ENCODE data around the gene C2CD2L.
"Not testable (repeated sequence)": the region's sequence is repeated elsewhere in the genome, so short reads cannot be mapped to it uniquely, and the experiment has no call there.

The C2CD2L gene

DNA sequence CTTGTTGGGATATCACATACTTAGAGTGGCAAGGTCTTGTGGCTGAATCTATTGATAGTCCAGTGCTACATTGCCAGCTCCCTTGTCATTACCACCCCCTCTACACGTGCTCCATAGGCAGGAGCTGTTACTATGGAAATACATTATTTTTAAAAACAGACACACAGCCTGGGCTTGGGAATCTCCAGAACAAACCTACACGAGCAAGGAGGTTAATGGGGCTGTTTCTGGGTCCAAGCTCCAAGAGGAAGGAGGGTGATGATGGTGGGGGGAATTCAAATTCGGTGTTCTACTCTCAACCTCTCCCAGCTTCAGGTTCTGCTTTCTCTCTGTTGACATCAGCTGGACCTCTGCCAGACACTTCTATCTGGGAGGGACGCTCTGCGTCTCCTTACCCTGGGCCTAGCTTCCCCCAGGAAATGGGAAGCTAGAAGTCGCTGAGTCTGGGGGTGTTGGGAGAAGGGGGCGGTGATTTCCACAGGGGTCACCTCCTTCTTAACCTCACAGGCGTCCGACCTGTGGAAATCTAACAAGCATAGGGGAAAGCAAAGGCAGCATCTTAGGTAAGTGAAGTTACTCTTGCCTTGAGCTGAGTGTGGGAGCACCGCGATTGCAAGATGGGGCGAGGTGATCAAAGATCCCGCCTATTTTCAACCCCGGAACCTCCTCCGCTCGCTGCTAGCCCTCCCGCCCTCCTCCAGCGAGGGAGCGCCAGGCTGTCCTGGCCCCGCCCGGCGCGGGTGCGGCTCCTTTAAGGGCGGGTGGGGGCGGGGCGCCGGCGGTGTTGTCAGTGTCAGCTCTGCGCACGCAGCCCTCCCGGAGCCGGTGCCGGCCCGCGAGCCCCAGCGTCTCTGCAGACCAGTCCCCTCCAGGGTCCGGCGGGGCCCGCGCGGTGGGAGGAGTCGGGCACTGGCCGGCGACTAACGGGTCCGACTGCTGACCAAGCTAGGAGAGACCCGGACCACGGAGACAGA, at the start of gene C2CD2L:
Gene C2CD2L (plus strand): TSS at position 781 of the 974 bp plus-strand sequence. CDS start 398 bp downstream, outside the sequence.
- peak; percentile 67 to 88 (median 78) for DNase-seq (ENCODE audit: low read depth in 4 of 4, low spot score in 1 of 4)

- not testable (repeated sequence) for DNase-seq (ENCODE audit: low read depth in 4 of 4, low spot score in 1 of 4)
Measured at GRCh38 chr11:119059128-119059527, 48.0 kb upstream of the C2CD2L start.

DNA sequence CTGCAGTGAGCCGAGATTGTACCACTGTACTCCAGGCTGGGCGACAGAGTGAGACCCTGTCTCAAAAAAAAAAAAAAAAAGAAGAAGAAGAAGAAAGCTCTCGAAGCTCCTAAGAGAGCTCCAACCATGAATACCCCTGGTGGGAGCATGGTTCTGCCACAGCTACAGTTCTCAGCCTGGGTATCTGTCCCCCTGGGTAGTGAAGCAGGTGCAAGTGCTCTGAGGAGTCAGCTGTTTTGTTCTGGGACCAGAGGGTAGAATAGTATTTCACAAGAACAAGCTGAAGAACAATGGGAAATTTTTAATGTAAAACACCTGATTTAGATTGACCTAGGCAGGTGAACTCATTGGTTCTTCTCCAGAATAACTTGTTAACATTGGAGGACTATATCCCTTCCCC, 45.9 kb upstream of the C2CD2L start:
- no peak for DNase-seq (ENCODE audit: low read depth in 4 of 4, low spot score in 1 of 4)

GRCh38 chr11:119062779-119063178, 44.4 kb upstream of the C2CD2L start:
- DNase-seq (ENCODE audit: low read depth in 4 of 4, low spot score in 1 of 4) = no peak

DNA sequence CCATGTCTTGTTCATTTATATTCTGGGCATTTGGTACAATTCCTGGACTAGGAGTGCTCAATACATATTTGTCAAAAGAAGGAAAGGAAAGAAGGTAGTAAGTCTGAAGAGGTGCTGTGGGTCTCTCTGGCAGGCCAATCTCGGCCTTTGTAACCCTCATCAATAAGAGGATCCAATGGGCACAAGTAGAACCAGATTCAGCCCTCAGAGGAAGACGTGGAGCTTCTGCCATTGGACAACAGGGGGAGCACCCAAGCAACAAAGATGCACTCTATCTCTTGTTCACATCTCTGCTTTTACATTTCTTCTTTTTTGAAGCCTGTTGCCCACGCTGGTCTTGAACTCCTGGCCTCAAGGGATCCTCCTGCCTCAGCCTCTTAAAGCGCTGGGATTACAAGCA, 41.8 kb upstream of the C2CD2L start:
- no peak for DNase-seq (ENCODE audit: low read depth in 4 of 4, low spot score in 1 of 4)

GRCh38 chr11:119067371-119068222, 39.5 kb upstream of the C2CD2L start, which contains the start of gene VPS11:
Gene VPS11 (plus strand): TSS chr11:119067818. CDS start chr11:119067824, 6 bp downstream.
- peak; percentile 93 to 98 (median 96) for DNase-seq (ENCODE audit: low read depth in 4 of 4, low spot score in 1 of 4)

GRCh38 chr11:119077839-119078238, 29.3 kb upstream of the C2CD2L start:
- no peak for DNase-seq (ENCODE audit: low read depth in 4 of 4, low spot score in 1 of 4)

DNA sequence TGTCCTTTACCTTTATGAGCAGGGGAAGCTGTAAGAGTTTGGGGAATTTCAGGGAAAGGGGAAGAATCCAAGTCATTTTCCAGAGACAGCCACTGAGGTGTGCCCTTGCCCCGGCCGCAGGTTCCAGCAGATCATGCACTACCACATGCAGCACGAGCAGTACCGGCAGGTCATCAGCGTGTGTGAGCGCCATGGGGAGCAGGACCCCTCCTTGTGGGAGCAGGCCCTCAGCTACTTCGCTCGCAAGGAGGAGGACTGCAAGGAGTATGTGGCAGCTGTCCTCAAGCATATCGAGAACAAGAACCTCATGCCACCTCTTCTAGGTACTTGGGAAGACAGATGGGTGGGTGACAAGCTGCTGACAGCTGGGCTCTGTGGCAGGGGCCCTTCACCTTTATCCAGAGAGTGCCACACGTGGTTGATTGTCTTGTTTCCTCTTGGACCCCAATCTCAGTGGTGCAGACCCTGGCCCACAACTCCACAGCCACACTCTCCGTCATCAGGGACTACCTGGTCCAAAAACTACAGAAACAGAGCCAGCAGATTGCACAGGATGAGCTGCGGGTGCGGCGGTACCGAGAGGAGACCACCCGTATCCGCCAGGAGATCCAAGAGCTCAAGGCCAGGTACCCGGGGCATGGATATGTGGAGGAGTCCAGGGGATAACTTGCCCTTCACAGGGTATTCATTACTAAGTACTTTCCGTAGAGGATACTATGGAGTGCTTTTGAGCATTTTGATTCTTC, 28.3 kb upstream of the C2CD2L start:
- DNase-seq (ENCODE audit: low read depth in 4 of 4, low spot score in 1 of 4) = no peak

DNA sequence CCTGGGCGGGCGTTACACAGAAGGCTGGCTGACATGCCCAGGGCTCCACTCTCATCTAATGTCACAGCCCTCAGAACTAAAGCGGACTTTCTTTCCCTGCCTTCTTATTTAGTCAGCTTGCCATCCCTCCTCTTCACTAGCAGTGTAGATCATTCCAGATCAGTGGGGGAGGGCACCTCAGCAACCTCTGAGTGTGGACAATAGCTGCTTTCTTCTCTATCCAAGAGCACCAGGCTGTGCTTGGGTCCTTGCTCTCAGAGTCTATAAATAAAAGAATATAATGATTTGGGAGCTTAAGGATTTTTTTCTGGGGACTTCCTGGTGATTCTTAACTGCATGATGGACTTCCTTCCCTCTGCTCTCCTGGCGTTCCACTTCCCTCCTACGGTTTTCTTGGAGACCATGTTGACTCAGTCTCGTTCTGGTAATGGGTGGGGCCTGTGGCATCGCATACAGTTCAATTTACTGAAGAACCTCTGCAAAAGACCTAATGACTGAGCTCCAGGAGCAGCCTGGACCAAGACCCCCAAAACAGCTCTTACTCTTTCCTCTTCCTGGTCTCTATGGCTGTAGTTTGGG, 25.4 kb upstream of the C2CD2L start:
- no peak for DNase-seq (ENCODE audit: low read depth in 4 of 4, low spot score in 1 of 4)

DNA sequence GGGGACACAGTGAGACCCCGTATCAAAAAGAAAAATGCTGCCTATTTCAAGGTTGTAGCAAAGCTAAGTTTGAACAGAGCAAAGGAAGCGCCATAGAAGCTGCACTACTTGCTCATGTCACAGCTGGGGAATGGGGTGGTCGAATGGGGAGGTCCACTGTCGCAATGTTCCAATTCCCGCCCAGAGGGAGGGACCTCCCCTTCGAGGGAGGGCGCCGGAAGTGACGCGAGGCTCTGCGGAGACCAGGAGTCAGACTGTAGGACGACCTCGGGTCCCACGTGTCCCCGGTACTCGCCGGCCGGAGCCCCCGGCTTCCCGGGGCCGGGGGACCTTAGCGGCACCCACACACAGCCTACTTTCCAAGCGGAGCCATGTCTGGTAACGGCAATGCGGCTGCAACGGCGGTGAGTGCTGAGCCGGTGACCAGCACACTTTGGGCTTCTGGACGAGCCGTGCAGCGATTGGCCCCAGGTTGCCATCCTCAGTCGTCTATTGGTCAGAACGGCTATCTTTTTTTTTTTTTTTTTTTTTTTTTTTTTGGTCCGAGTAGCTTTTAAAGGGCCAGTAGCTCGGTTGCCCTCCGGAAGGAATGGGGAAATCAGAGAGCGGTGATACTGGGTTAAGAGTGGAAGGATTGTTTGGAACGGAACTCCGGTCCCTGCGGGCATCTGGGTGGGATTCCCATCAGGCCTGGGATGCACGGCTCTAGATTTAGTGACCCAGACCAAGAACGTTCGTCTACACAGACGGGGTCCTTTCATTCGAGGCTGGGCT, 22.3 kb upstream of the C2CD2L start, which contains the start of gene HMBS:
Gene HMBS (plus strand): TSS at position 219 of the 774 bp plus-strand sequence. CDS start 153 bp downstream, at position 372.
- DNase-seq (ENCODE audit: low read depth in 4 of 4, low spot score in 1 of 4) = peak; percentile 74 to 88 (median 83)

DNA sequence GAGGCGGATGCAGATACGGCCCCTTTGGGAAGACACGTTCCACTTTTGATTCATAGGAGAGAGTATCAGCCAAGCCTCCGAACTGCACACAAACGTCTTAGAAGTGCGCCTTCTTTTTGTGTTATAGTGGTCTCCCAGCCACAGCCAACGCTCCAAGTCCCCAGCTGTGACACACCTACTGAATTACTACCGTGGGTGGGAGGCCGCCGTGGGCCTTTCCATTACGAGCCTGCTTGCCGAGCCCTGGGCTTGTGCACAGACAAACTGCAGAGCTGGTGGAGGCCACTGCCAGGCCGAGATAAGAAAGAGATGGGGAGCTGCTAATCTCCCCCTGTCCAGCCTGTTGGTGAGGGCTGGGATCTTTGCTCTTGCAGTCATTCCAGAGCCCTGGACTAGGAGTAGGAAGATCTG, 21.7 kb upstream of the C2CD2L start:
- DNase-seq (ENCODE audit: low read depth in 4 of 4, low spot score in 1 of 4) = no peak

GRCh38 chr11:119087123-119087522, 20.0 kb upstream of the C2CD2L start:
- DNase-seq (ENCODE audit: low read depth in 4 of 4, low spot score in 1 of 4) = no peak

GRCh38 chr11:119087747-119088241, 19.4 kb upstream of the C2CD2L start:
- DNase-seq (ENCODE audit: low read depth in 4 of 4, low spot score in 1 of 4) = no peak

- no peak for DNase-seq (ENCODE audit: low read depth in 4 of 4, low spot score in 1 of 4)
Measured at GRCh38 chr11:119088406-119088805, 18.7 kb upstream of the C2CD2L start.

DNA sequence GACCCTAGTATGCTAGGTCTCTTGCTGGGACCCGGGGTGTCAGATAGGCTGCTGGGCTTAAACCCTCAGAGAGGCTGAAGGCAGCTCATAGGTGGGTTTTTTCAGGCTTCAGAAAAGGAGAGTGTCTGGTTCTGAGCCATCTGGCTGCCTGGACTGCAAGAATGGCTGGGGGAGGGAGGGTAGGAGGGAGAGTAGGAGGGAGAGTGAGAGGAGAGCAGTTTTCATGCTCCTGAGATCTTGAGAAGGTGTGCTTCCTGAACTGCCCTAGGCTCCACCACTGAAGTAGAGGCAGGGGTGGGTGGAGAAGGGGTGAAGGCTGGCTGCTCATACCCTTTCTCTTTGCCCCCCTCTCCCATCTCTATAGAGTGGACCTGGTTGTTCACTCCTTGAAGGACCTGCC, 17.8 kb upstream of the C2CD2L start:
- no peak for DNase-seq (ENCODE audit: low read depth in 4 of 4, low spot score in 1 of 4)

- no peak for DNase-seq (ENCODE audit: low read depth in 4 of 4, low spot score in 1 of 4)
Measured at GRCh38 chr11:119091178-119091577, 16.0 kb upstream of the C2CD2L start.

DNA sequence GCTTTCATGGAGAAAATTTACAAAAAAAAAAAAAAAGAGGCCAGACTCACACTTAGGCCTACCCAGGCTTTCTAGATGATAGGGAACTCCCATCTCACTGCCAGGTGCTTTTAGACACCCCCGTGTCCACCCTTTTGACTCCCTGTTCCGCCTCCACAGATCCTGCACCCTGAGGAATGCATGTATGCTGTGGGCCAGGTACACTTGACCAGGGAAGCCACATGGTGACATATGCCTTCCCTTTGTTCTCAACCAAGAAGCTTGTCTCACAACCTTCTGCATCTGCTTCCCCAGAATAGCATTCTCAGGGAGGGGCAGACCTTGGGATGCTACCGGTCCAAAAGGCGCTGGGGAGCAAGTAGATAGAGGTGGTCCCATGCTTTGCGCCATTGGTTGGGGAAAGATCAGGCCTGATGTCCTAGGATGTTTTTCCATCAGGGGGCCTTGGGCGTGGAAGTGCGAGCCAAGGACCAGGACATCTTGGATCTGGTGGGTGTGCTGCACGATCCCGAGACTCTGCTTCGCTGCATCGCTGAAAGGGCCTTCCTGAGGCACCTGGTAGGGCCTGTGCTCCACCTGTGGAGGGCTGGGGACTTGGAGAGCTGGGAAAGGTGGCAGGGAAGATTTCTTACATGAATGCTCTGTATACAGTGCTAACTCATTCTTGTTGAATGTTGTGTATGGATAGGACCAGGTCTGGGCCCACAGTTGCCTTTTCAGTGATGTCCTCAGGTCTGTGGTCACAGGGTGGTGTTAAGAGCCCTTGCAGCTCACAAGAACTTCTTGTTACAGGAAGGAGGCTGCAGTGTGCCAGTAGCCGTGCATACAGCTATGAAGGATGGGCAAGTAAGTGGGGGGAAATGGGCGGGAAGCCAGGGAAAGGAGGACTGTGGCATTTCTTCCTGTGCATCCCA, 14.9 kb upstream of the C2CD2L start:
- DNase-seq (ENCODE audit: low read depth in 4 of 4, low spot score in 1 of 4) = no peak
